HG02852 (cell line): ENCODE results near the gene DCC.

ENCODE experiments used
- ATAC-seq: cut with Tn5 transposase; IDR thresholded peaks from one replicate; pipeline ENCODE4 v1.9.1; 2021; ENCODE audit warnings: mild to moderate bottlenecking, moderate library complexity; ENCODE audit not compliant: unreplicated experiment

Gene DCC

DNA sequence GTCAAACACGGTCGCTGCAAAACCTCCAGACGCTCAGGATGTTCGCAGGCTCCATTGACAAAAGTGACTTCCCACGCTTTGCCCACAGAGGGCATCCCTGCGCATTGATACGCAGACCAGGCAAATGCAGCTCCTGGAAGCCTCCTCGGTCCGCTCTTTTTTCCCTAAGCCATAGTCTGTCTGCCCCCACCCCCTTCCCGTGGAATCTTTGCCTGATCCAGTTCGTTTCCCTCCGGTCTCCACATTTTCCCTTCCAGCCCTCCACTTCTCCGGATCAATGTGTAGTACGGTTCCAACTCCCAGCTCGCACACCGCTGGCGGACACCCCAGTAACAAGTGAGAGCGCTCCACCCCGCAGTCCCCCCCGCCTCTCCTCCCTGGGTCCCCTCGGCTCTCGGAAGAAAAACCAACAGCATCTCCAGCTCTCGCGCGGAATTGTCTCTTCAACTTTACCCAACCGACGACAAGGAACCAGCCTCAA lies at the start of gene DCC:
DCC (plus strand) TSS at position 307 of the 481 bp plus-strand sequence. CDS start 591 bp downstream, outside the sequence.
- no peak for ATAC-seq

GRCh38 chr18:52310651-52311050 lies 29.3 kb upstream of the DCC start:
- no peak for ATAC-seq

GRCh38 chr18:52311331-52311730 lies 28.7 kb upstream of the DCC start:
- no peak for ATAC-seq

DNA sequence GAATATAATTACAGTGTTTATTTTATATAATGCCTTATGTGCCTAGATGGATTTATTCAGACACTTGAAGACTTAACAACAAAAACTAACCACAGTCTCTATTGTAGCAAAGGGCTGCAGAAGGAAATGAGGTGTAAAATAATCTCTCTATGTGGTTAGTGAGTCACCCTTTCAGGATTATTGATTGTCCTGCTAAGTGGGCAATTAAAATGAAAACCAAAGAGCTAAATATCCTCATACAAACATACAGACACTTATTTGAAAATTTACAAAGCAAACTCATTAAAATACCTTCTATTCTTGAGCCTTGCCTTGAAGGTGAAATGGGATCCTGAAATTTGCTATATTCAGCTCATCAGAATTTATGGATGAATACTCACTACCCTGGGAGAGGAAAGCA lies 27.7 kb upstream of the DCC start:
- no peak for ATAC-seq

DNA sequence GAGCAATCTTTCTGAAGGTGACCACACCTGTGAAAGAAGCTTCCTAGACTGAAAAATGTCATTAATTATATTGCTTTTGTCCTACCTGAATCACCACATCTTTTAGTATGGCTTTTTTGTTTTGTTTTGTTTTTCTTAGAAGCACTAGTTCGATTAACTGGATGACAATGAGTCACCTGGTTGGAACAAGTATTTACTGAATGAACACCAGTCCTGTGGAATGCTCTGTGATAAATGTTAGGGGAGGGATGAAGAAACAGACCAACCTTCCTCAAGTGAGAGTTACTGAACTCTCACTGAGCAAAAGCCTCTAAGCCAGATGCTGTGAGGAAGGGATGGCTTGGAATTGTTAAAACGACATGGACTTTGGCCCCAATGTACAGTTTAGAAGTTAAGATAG lies 26.8 kb upstream of the DCC start:
- no peak for ATAC-seq

GRCh38 chr18:52319424-52319983 lies 20.5 kb upstream of the DCC start:
- no peak for ATAC-seq

DNA sequence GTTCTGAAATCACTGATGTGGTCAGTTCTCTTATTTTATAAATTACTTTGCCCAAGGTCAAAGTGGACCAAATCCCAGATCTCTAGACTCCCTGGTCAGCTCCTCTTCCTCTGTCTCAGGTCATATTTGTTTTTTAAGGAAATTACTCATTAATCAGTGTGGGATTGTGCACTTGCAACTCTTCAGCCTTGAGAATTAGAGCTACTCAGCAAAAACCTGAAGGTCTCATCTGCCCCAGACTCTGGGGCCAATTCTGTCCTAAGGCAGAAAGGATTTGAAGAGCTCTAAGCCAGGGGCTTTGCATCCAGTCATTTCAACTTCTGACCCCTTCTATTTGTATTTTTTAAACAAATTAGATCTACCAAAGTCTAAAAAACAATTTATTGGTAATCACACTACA lies 17.7 kb upstream of the DCC start:
- ATAC-seq = no peak

DNA sequence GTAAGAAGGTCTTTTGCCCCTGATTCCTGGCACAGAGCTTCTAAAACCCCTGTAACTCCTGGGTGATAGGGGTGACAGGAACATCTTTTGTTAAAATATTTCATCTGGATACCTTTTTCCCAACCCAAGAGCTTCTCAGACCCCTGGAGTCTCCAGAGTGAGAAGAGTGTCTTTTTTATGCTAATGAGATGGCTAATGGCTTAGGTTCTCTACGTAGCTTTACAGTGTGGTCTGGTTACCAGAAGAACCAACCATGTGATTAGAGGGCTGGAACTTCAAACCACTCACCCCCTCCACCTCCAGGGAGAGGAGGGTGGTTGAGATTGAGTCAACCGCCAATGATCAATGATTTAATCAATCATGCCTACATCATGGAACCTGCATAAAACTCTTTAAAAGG lies 16.2 kb upstream of the DCC start:
- no peak for ATAC-seq

- no peak for ATAC-seq
Observed at GRCh38 chr18:52325997-52326396, 14.0 kb upstream of the DCC start.

- ATAC-seq = no peak
Observed at GRCh38 chr18:52333860-52334259, 6.1 kb upstream of the DCC start.

GRCh38 chr18:52334307-52334706 lies 5.7 kb upstream of the DCC start:
- no peak for ATAC-seq

- no peak for ATAC-seq
Observed at GRCh38 chr18:52334896-52335295, 5.1 kb upstream of the DCC start.

- no peak for ATAC-seq
Observed at GRCh38 chr18:52337276-52337675, 2.7 kb upstream of the DCC start.

DNA sequence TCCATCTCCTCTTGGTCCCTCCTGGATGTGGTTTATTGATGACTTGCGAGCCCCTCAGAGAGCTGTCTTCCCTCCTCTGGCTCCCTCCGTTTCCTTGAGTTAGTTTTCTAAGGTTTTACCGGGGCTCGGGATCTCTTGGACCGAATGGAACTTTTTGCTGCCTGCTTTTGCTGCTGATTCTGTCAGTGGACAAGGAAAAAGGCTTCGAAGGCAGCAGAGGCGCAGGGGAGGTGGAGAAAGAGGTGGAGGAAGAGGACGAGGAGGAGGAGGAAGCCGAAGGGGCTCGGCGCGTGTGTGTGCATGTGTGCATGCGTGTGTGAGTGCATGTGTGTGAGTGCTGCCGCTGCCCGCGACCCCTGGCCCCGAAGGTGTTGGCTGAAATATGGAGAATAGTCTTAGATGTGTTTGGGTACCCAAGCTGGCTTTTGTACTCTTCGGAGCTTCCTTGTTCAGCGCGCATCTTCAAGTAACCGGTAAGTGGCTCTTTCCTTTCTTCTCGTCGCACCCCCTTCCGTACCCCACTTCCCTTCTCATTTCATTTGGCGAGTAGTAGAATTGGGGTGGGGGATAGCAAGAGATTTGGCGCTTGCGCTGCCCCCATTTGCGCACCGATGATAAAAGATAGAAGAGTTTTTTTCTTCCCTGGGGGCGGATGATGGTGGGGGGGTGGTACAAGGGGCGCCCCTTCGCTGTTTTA lies 557 bp downstream of the DCC start:
- ATAC-seq = no peak

- no peak for ATAC-seq
Observed at GRCh38 chr18:52341103-52341432, 1.1 kb downstream of the DCC start.

GRCh38 chr18:52341608-52342381 lies 1.8 kb downstream of the DCC start:
- no peak for ATAC-seq

DNA sequence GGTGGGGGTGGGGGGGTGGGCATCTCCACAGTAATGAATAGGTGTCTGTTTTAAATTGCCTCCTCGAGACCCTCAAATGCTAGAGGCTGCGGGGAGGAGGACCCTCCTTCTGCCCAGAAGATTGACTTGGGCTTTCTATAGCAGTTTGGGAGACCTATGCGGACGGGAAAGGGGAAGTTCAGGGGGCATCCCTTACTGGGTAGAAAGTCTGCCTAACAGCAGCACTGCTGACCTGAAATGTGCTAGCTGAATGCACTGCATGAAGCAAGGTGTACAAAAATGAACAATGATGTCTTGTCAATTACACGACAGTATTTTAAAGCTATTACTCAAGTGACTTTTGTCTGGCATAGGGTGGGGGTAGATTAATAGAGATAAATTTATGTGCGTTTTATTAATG lies 2.5 kb downstream of the DCC start:
- ATAC-seq = no peak

- ATAC-seq = peak; percentile 43
Observed at GRCh38 chr18:52343138-52343537, 3.1 kb downstream of the DCC start.

GRCh38 chr18:52343731-52344340 lies 3.8 kb downstream of the DCC start:
- ATAC-seq = no peak

DNA sequence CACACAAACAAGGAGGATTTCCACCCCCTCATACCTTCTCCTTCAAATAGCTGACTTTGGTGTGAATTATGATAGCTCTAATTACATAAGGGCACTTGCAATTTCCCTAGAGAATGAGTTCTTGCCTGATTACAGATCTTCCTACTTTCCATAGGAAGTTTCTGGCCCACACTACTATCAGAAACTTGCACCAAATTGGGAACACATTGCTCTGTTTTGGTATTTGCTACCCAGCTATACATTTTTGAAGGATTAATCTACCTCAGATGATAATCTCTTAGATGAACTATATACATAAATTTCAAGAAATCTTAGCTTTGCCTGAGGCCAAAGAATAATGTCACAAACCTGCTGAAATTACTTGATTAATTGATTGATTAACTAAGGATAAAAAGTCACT lies 4.9 kb downstream of the DCC start:
- no peak for ATAC-seq

- no peak for ATAC-seq
Observed at GRCh38 chr18:52345428-52345827, 5.4 kb downstream of the DCC start.

DNA sequence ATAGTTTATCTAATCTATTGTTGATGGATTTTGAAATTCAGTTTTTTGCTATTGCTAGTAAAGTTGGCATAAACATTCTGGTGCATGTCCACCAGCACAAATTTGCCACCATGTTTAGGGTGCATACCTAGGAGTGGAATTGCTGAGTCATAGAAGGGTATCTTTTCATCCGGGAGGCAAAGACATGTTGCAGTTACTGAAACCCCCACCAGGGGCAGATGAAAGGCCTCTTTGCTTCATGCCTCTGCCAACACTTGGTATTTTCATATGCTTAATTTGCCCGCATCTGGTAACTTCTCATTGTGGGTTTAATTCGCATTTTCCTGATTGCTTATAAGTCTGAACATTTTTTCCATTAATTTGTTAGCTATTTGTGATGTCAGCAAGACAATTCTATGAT lies 8.2 kb downstream of the DCC start:
- ATAC-seq = no peak
